Coronary artery (tissue), 2 donors: Measurements from ENCODE around the gene IMMT.
A peak's percentile ranks its signal among the peaks of the same experiment; 100 is the strongest.

Experiments
- DNase-seq: peaks from one replicate; pipeline ENCODE4 v3.0.0-alpha.2; 2017; ENCODE audit warnings: low spot score
- H3K27ac ChIP-seq, 2 donors: fragments of 200-600 bp; sonication (generic); one replicate each; pipeline ENCODE4 v1.5.1; 2016 to 2019
- H3K4me3 ChIP-seq: fragments of 200-600 bp; sonication (generic); 2 replicates; pipeline ENCODE4 v1.5.1; 2016; ENCODE audit warnings: mild to moderate bottlenecking, moderate library complexity
- TF ChIP-seq, protein P1 (sequence below): fragments of 200-600 bp; sonication (generic); IDR thresholded peaks from one replicate; pipeline ENCODE4 v1.5.1; 2019; ENCODE audit warnings: antibody characterized with exemption

The IMMT gene

DNA sequence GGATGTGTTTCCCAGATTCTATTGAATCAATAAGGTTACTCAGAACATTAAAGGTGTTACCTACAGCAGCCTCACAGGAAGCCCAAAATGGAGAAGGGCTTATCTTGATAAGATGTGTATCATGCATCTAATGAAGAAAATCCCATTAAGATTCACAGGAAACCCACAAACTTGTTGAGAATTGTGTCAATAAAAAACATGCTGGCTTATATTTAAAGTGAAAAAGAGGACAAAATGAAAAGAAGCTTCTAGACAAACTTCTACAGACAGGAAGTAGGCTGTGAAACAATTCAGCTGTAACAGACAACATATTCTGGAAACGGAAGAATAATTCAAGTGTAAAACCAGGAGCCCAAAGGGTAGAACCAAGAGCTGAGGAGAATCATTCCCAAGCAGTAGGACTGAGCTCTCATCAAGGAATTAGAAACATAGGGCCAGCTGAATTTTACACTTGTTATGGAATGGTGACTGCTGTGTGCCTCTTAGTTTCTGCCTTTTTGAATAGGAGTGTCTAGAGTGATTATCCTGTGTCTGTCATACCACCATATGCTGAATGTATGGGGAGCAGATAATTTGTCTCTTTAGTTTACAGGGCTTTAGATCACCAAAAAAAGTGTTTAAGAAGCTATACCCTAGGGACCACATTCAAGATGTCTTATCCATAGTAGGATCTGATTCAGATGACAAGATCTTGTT lies 9.6 kb downstream of the IMMT start:
- DNase-seq, result no peak
- TF ChIP-seq, protein P1, sequence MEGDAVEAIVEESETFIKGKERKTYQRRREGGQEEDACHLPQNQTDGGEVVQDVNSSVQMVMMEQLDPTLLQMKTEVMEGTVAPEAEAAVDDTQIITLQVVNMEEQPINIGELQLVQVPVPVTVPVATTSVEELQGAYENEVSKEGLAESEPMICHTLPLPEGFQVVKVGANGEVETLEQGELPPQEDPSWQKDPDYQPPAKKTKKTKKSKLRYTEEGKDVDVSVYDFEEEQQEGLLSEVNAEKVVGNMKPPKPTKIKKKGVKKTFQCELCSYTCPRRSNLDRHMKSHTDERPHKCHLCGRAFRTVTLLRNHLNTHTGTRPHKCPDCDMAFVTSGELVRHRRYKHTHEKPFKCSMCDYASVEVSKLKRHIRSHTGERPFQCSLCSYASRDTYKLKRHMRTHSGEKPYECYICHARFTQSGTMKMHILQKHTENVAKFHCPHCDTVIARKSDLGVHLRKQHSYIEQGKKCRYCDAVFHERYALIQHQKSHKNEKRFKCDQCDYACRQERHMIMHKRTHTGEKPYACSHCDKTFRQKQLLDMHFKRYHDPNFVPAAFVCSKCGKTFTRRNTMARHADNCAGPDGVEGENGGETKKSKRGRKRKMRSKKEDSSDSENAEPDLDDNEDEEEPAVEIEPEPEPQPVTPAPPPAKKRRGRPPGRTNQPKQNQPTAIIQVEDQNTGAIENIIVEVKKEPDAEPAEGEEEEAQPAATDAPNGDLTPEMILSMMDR, result no peak
- no peak overlapping the region for H3K4me3 ChIP-seq
- H3K27ac ChIP-seq, result peak overlapping the region in 1 of 2 donors; percentile 34

DNA sequence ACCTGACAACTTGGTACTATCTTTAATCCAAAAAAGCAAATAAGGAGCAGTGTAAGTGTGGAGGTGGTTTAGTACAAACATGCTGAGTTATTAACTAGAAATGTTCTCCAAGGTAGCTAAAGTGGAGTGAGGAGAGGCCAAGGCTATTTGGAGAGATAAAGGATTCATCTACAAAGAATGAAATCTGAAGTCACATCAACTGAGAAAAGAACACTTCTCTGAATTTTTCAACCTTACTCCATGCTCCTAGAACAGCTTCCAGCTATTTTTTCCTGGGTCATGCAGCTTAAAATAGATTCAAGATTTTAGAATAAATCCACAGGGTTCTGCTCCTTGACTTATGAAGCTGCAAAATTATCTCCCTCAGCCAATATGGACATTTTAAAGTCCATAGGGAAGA lies 18.7 kb downstream of the IMMT start:
- no peak overlapping the region for H3K27ac ChIP-seq
- no peak for DNase-seq
- TF ChIP-seq, protein P1, result no peak
- H3K4me3 ChIP-seq, result no peak overlapping the region

DNA sequence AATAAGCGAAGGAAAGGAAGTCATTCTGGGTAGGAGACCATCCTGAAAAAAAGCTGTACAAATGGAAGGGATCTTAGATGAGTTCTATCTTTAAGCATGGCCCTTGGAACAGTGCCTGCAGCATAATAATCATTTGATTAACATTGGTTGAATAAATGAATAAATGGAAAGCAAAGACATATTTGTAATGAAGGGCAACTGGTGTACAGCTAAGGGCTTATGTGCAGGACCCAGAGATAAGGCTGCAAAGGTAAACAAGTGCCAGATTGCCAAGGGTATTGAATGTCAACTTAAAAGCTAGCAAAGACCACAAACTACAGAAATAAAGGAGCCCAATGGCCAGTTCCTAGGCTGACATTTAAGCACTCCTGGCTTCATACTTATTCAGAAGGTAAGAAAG lies 19.4 kb downstream of the IMMT start:
- H3K4me3 ChIP-seq, result no peak overlapping the region
- DNase-seq, result no peak
- H3K27ac ChIP-seq, result no peak overlapping the region
- TF ChIP-seq, protein P1, result no peak

DNA sequence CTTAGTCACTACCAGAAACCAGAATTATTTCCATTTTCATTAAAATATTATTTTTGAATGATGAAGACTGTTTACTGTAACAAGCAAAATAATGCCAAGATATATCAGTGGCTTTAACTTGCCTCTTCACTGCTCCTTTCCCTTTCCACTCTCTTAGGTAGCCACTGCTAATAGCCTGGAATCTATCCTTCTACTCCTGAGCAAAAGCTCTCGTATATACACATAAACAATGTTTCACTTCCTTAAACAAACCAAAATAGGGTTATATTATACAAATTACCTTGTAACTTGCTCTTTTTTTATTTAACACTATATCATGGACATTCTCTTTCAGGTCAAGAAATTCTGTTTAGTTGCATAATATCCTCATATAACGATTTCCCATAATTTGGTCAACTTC lies 20.8 kb downstream of the IMMT start:
- TF ChIP-seq, protein P1, result no peak
- H3K27ac ChIP-seq, result no peak overlapping the region
- DNase-seq, result no peak
- no peak overlapping the region for H3K4me3 ChIP-seq

DNA sequence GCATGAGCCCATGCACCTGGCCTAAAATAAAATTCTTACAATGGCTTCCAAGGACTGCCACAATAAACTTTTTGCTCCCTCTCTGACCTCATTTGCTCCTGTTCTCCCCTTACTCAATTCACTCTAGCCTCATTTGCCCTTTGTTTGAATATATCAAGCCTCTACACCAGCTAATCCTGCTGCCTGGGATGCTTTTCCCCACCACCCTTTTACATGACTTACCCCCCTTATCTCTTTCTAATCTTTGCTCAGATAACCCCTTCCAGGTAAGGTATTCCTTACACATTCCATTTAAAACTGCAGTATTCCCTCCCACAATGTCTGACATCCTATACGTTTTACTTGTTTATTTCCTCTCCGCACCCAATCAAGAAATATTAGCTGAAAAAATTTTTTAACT lies 22.7 kb downstream of the IMMT start:
- TF ChIP-seq, protein P1, result no peak
- Histone ChIP-seq H3K4me3 (no peak overlapping the region), H3K27ac (no peak overlapping the region)
- no peak for DNase-seq

DNA sequence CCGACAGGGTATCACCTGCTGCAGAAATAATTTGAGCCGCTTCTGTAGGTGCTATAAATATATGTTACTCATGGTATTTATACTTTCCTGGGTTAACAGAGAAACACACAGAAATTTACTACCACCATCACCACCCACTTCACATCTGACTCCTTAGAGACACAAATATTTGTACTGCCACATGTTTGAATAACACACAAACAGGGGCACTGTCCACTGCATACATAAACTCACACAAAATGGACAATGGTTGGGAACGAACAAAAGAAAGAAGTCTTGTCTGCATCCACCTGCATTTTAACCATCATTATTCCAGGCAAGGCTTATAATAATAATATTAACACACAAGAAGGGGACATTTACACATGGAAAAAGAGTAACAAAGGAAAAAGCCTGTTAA lies 24.0 kb downstream of the IMMT start:
- Histone ChIP-seq H3K4me3 (no peak overlapping the region), H3K27ac (no peak overlapping the region)
- no peak for DNase-seq
- TF ChIP-seq, protein P1, result no peak

DNA sequence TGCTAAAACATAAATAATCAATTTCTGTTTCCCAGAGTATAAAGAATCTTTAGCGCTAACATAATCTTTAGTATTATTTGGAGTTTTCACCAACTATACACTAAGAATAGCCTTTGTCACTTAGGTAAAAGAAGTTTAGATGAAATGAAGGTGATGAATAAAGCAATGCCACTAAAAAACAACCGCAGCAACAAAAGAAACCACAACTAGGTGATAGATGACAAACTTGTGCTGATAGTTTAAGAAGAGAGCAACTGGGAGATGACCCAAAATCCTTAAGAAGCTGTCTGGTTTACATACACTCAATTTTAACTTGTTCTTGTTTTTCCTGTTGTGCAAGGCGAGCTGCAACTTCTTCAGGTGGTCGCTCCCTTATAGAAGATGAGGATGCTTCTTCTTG lies 24.8 kb downstream of the IMMT start:
- DNase-seq, result no peak
- no peak overlapping the region for H3K4me3 ChIP-seq
- no peak overlapping the region for H3K27ac ChIP-seq
- TF ChIP-seq, protein P1, result no peak
